ENCODE data around the gene B4GALT2. TPM values are rescaled to one million over a fixed set of nuclear protein-coding genes. Genes with fewer than 3 reads are reported as not detected.

Gene B4GALT2
- total RNA-seq, 1 donor: 99.1 TPM

GRCh38 chr1:44000122-44000665 lies 21.2 kb downstream of the B4GALT2 start:
- no peak for DNase-seq (ENCODE audit: low read depth)
- no peak for TF ChIP-seq CTCF (IDR thresholded peaks at IDR 0.05; ENCODE audit: insufficient read depth, low read length)
- H3K4me3 ChIP-seq (ENCODE audit: low read depth, low read length): no peak overlapping the region

GRCh38 chr1:44002165-44002564 lies 23.2 kb downstream of the B4GALT2 start:
- H3K4me3 ChIP-seq (ENCODE audit: low read depth, low read length): no peak overlapping the region
- TF ChIP-seq CTCF (IDR thresholded peaks at IDR 0.05; ENCODE audit: insufficient read depth, low read length): no peak
- DNase-seq (ENCODE audit: low read depth): no peak

- DNase-seq (ENCODE audit: low read depth): no peak
- TF ChIP-seq CTCF (IDR thresholded peaks at IDR 0.05; ENCODE audit: insufficient read depth, low read length): no peak
These were observed 23.7 kb downstream of the B4GALT2 start for GRCh38 chr1:44002606-44003157.

GRCh38 chr1:44008259-44008658 lies 29.2 kb downstream of the B4GALT2 start:
- H3K4me3 ChIP-seq (ENCODE audit: low read depth, low read length): no peak overlapping the region
- no peak for DNase-seq (ENCODE audit: low read depth)
- no peak for TF ChIP-seq CTCF (IDR thresholded peaks at IDR 0.05; ENCODE audit: insufficient read depth, low read length)

More at GRCh38 chr1:44002606-44003157, 23.7 kb downstream of the B4GALT2 start:
- no peak overlapping the region for H3K4me3 ChIP-seq (ENCODE audit: low read depth, low read length)

GRCh38 chr1:44010935-44011471 lies 32.0 kb downstream of the B4GALT2 start:
- TF ChIP-seq CTCF (IDR thresholded peaks at IDR 0.05; ENCODE audit: insufficient read depth, low read length): no peak
- DNase-seq (ENCODE audit: low read depth): no peak
- no peak overlapping the region for H3K4me3 ChIP-seq (ENCODE audit: low read depth, low read length)

- no peak overlapping the region for H3K4me3 ChIP-seq (ENCODE audit: low read depth, low read length)
- no peak for TF ChIP-seq CTCF (IDR thresholded peaks at IDR 0.05; ENCODE audit: insufficient read depth, low read length)
- no peak for DNase-seq (ENCODE audit: low read depth)
These were observed 33.4 kb downstream of the B4GALT2 start for GRCh38 chr1:44012404-44012803.
